Uterus (tissue), 2 donors: ENCODE measurements around the gene DYRK2.

Experiments
- CTCF ChIP-seq, 4 experiments: fragments of 200-600 bp in 2 of 4; fragments of 450-650 bp in 2 of 4; sonication (generic) in 2 of 4; IDR thresholded peaks; one replicate each; pipeline ENCODE4 v1.5.1; 2016 to 2019; ENCODE audit warnings: antibody characterized with exemption in 4 of 4, mild to moderate bottlenecking in 2 of 4, moderate library complexity in 1 of 4
- POLR2A ChIP-seq, 2 donors: fragments of 450-650 bp; IDR thresholded peaks; one replicate each; pipeline ENCODE4 v1.6.1; 2016; ENCODE audit warnings: antibody characterized with exemption in 2 of 2, mild to moderate bottlenecking in 1 of 2, moderate library complexity in 1 of 2

- TF ChIP-seq CTCF (IDR thresholded peaks at IDR 0.05) = no peak
- no peak for TF ChIP-seq POLR2A (IDR thresholded peaks at IDR 0.05)
Observed at GRCh38 chr12:67625004-67625403, 23.5 kb upstream of the DYRK2 start.
